Esophagus muscularis mucosa (tissue), 4 donors: Measurements from ENCODE around the gene FRMD4A. TPM values are rescaled to one million over a fixed set of nuclear protein-coding genes. Genes with fewer than 3 reads are reported as not detected.

ENCODE experiments used
- DNase-seq: peaks from one replicate; pipeline ENCODE4 v3.0.0-alpha.2; 2017; ENCODE audit errors: extremely low spot score
- H3K27ac ChIP-seq, 4 donors: fragments of 200-600 bp; sonication (generic); replicated peaks in 1 of 4; 1 replicate in 3 of 4; 2 replicates in 1 of 4; pipeline ENCODE4 v1.5.1; 2016 to 2019; ENCODE audit warnings: mild to moderate bottlenecking in 1 of 4
- H3K27me3 ChIP-seq, 4 donors: fragments of 200-600 bp; sonication (generic); one replicate each; pipeline versions ENCODE4 v1.5.1 to v1.6.0; 2016 to 2019
- H3K36me3 ChIP-seq, 4 donors: fragments of 200-600 bp; sonication (generic); one replicate each; pipeline ENCODE4 v1.5.1; 2016 to 2019
- H3K4me1 ChIP-seq, 4 donors: fragments of 200-600 bp; sonication (generic); one replicate each; pipeline ENCODE4 v1.5.1; 2016 to 2019
- H3K4me3 ChIP-seq, 4 donors: fragments of 200-600 bp; sonication (generic); 1 replicate in 2 of 4; 2 replicates in 2 of 4; pipeline ENCODE4 v1.5.1; 2016 to 2019; ENCODE audit warnings: mild to moderate bottlenecking in 4 of 4, moderate library complexity in 1 of 4
- H3K9me3 ChIP-seq, 4 donors: fragments of 200-600 bp; sonication (generic); 1 replicate in 3 of 4; 2 replicates in 1 of 4; pipeline ENCODE4 v1.5.1; 2016 to 2019
- CTCF ChIP-seq, 3 experiments: fragments of 200-600 bp in 2 of 3; fragments of 450-650 bp in 1 of 3; sonication (generic) in 2 of 3; IDR thresholded peaks; one replicate each; pipeline ENCODE4 v1.5.1; 2017 to 2019; ENCODE audit warnings: antibody characterized with exemption in 3 of 3, mild to moderate bottlenecking in 2 of 3, moderate library complexity in 1 of 3
- EP300 ChIP-seq: sonication (generic); formaldehyde crosslinking; IDR thresholded peaks from one replicate; pipeline ENCODE4 v1.6.1; 2017; ENCODE audit warnings: antibody characterized with exemption
- POLR2A ChIP-seq: fragments of 450-650 bp; IDR thresholded peaks from one replicate; pipeline ENCODE4 v1.6.1; 2017; ENCODE audit warnings: antibody characterized with exemption, moderate library complexity, mild to moderate bottlenecking, low read depth
- POLR2AphosphoS5 ChIP-seq, 2 donors: sonication (generic); formaldehyde crosslinking; IDR thresholded peaks; one replicate each; pipeline ENCODE4 v1.6.1; 2017; ENCODE audit warnings: antibody characterized with exemption in 2 of 2
- WGBS: methylation state at CpG from one replicate; pipeline ENCODE4 v1.1.5; 2018; 5-methylcytosine and 5-hydroxymethylcytosine counted together
- intact Hi-C: fragments of 100-400 bp; cut with DNase I; formaldehyde crosslinking; loops from one replicate; pipeline ENCODE4 v1.15.1; 2023
- total RNA-seq, 4 donors: library from RNA; depleted of rRNA; stranded (reverse); fragments of >200 nt; gene quantifications; one replicate each; pipeline versions ENCODE4 v1.1.0 to v1.2.1, GENCODE V29; 2016

FRMD4A gene
- total RNA-seq, 4 donors from 2014 or later, result 17.0 to 28.8 (median 21.8) TPM

GRCh38 chr10:13953371-13953770 lies 377.4 kb downstream of the FRMD4A start:
- Histone ChIP-seq H3K36me3 (no peaks in the 10 kb centered on the region), H3K4me1 (peaks cover 6 to 35% (median 26%) of the 10 kb centered on the region in 4 donors), H3K4me3 (no peak overlapping the region), H3K27ac (no peak overlapping the region), H3K27me3 (no peaks in the 10 kb centered on the region), H3K9me3 (no peaks in the 10 kb centered on the region)
- WGBS, result 98% methylated on average over 4 of the region's 4 CpGs
- intact Hi-C loops, result loop anchor here (10.0 kb wide), 1 partner anchor 289 kb away; no protein-coding TSS in a partner anchor
- no peak for TF ChIP-seq EP300
- no peak for TF ChIP-seq POLR2AphosphoS5 (IDR thresholded peaks at IDR 0.05)
- no peak for TF ChIP-seq CTCF (IDR thresholded peaks at IDR 0.05)
- no peak for TF ChIP-seq POLR2A
- DNase-seq, result no peak

- H3K4me3 ChIP-seq, result no peak overlapping the region
- H3K36me3 ChIP-seq, result no peaks in the 10 kb centered on the region
These were observed 380.2 kb downstream of the FRMD4A start for GRCh38 chr10:13950543-13950939.

GRCh38 chr10:13949844-13950542 lies 380.7 kb downstream of the FRMD4A start:
- Histone ChIP-seq H3K4me1 (peaks cover 4 to 19% (median 17%) of the 10 kb centered on the region in 4 donors), H3K4me3 (no peak overlapping the region), H3K36me3 (no peaks in the 10 kb centered on the region), H3K27ac (peak overlapping the region; percentile 8 to 51 (median 40)), H3K9me3 (no peaks in the 10 kb centered on the region), H3K27me3 (no peaks in the 10 kb centered on the region)
- WGBS, result 74% methylated on average over 3 of the region's 3 CpGs
- intact Hi-C loops, result loop anchor here (10.0 kb wide), 1 partner anchor 285 kb away; no protein-coding TSS in a partner anchor
- no peak for DNase-seq
- TF ChIP-seq EP300 (no peak), POLR2AphosphoS5 (IDR thresholded peaks at IDR 0.05) (peak in 1 of 2 donors; percentile 32), CTCF (IDR thresholded peaks at IDR 0.05) (no peak)

More at GRCh38 chr10:13950543-13950939, 380.2 kb downstream of the FRMD4A start:
- Histone ChIP-seq H3K27ac (peak overlapping the region; percentile 8 to 51 (median 40)), H3K27me3 (no peaks in the 10 kb centered on the region), H3K4me1 (peaks cover 8 to 22% (median 16%) of the 10 kb centered on the region in 4 donors), H3K9me3 (no peaks in the 10 kb centered on the region)
- intact Hi-C loops, result loop anchor here (10.0 kb wide), 1 partner anchor 286 kb away; no protein-coding TSS in a partner anchor
- DNase-seq, result no peak
- TF ChIP-seq EP300 (no peak), POLR2A (no peak), POLR2AphosphoS5 (IDR thresholded peaks at IDR 0.05) (no peak)
- 81% methylated on average over 4 of the region's 4 CpGs for WGBS

- 88% methylated on average over 5 of the region's 5 CpGs for WGBS
- peak overlapping the region in 3 of 4 donors; percentile 14 to 47 (median 46) for H3K27ac ChIP-seq
- DNase-seq, result no peak
- H3K36me3 ChIP-seq, result no peaks in the 10 kb centered on the region
- intact Hi-C loops, result no loop called here
- TF ChIP-seq EP300, result no peak
- no peak for TF ChIP-seq POLR2AphosphoS5 (IDR thresholded peaks at IDR 0.05)
- no peak for TF ChIP-seq POLR2A
- no peak for TF ChIP-seq CTCF (IDR thresholded peaks at IDR 0.05)
- no peaks in the 10 kb centered on the region for H3K27me3 ChIP-seq
- peaks cover 7 to 21% (median 18%) of the 10 kb centered on the region in 4 donors for H3K4me1 ChIP-seq
- no peaks in the 10 kb centered on the region for H3K9me3 ChIP-seq
- no peak overlapping the region for H3K4me3 ChIP-seq
These were observed 384.6 kb downstream of the FRMD4A start for GRCh38 chr10:13946209-13946460.

- Histone ChIP-seq H3K9me3 (no peaks in the 10 kb centered on the region), H3K27me3 (no peaks in the 10 kb centered on the region), H3K27ac (peak overlapping the region; percentile 13 to 47 (median 30)), H3K4me1 (peaks cover 7 to 21% (median 18%) of the 10 kb centered on the region in 4 donors), H3K36me3 (no peaks in the 10 kb centered on the region), H3K4me3 (no peak overlapping the region)
- intact Hi-C loops, result no loop called here
- no peak for TF ChIP-seq CTCF (IDR thresholded peaks at IDR 0.05)
- no peak for TF ChIP-seq POLR2A
- TF ChIP-seq EP300, result no peak
- TF ChIP-seq POLR2AphosphoS5 (IDR thresholded peaks at IDR 0.05), result peak in 1 of 2 donors; percentile 21
- no peak for DNase-seq
- WGBS, result 70% methylated on average over 8 of the region's 8 CpGs
These were observed 385.1 kb downstream of the FRMD4A start for GRCh38 chr10:13945390-13946208.
